Measurements from ENCODE around the gene CIC. TPM values are rescaled to one million over a fixed set of nuclear protein-coding genes. Genes with fewer than 3 reads are reported as not detected.
A peak's percentile ranks its signal among the peaks of the same experiment; 100 is the strongest.

The CIC gene
- polyA plus RNA-seq (ENCODE audit: insufficient read length), result 46.0 TPM
- long read RNA-seq, donor 1, transcript CIC-203 (2 exons, 601 nt), result major isoform, 8 of 110 reads
- long read RNA-seq, donor 1, partial matches to known transcripts, result 95 of 110 reads
- long read RNA-seq, donor 1, other reads (novel, unspliced or antisense), result 0 of 110 reads
- long read RNA-seq, donor 2, partial matches to known transcripts, result 27 of 31 reads
- long read RNA-seq, donor 2, other reads (novel, unspliced or antisense), result 0 of 31 reads
- long read RNA-seq, donor 3, partial matches to known transcripts, result 5 of 8 reads
- long read RNA-seq, donor 3, other reads (novel, unspliced or antisense), result 0 of 8 reads
- long read RNA-seq, donor 4, result 0 reads
- long read RNA-seq, donor 5, partial matches to known transcripts, result 6 of 10 reads
- long read RNA-seq, donor 5, other reads (novel, unspliced or antisense), result 0 of 10 reads
- long read RNA-seq, donor 6, partial matches to known transcripts, result 23 of 27 reads
- long read RNA-seq, donor 6, other reads (novel, unspliced or antisense), result 0 of 27 reads
- long read RNA-seq, donor 7, partial matches to known transcripts, result 29 of 32 reads
- long read RNA-seq, donor 7, other reads (novel, unspliced or antisense), result 0 of 32 reads
- long read RNA-seq, donor 8, partial matches to known transcripts, result 0 of 3 reads
- long read RNA-seq, donor 8, other reads (novel, unspliced or antisense), result 0 of 3 reads

GRCh38 chr19:42268704-42269477 lies at the start of gene CIC:
Gene CIC, plus strand, starts transcription at chr19:42269252. Its CDS starts 2,532 bp downstream, at chr19:42271784.
- DNase-seq, result peak; percentile 100

GRCh38 chr19:42219812-42220750 lies 49.0 kb upstream of the CIC start, which contains the start of gene ZNF526:
Gene ZNF526, plus strand, starts transcription at chr19:42220312. Its CDS starts 4,092 bp downstream, at chr19:42224404.
- DNase-seq, result peak; percentile 97

- no peak for DNase-seq
Observed at GRCh38 chr19:42220751-42221097, 48.3 kb upstream of the CIC start.

GRCh38 chr19:42224940-42225717 lies 43.9 kb upstream of the CIC start:
- DNase-seq, result no peak

- DNase-seq, result no peak
Observed at GRCh38 chr19:42225718-42226292, 43.2 kb upstream of the CIC start.

- DNase-seq, result no peak
Observed at GRCh38 chr19:42226886-42227285, 42.2 kb upstream of the CIC start.

GRCh38 chr19:42228641-42229040 lies 40.4 kb upstream of the CIC start:
- DNase-seq, result no peak

- DNase-seq, result no peak
Observed at GRCh38 chr19:42229301-42229854, 39.7 kb upstream of the CIC start.

- DNase-seq, result no peak
Observed at GRCh38 chr19:42229855-42230351, 39.1 kb upstream of the CIC start.

- no peak for DNase-seq
Observed at GRCh38 chr19:42230571-42230970, 38.5 kb upstream of the CIC start.

GRCh38 chr19:42232435-42232834 lies 36.6 kb upstream of the CIC start:
- no peak for DNase-seq

GRCh38 chr19:42233106-42233505 lies 35.9 kb upstream of the CIC start:
- DNase-seq, result no peak

- DNase-seq, result no peak
Observed at GRCh38 chr19:42233678-42234292, 35.3 kb upstream of the CIC start.

GRCh38 chr19:42234364-42234763 lies 34.7 kb upstream of the CIC start:
- DNase-seq, result no peak

- no peak for DNase-seq
Observed at GRCh38 chr19:42235181-42235580, 33.9 kb upstream of the CIC start.

- DNase-seq, result no peak
Observed at GRCh38 chr19:42239544-42240220, 29.4 kb upstream of the CIC start.

GRCh38 chr19:42241279-42241678 lies 27.8 kb upstream of the CIC start:
- no peak for DNase-seq

- DNase-seq, result no peak
Observed at GRCh38 chr19:42242069-42242511, 27.0 kb upstream of the CIC start.
